Neuronal stem cell (in vitro differentiated cells): ENCODE data around the gene KIF25.

Source experiments
- DNase-seq: peaks from one replicate; pipeline ENCODE4 v3.0.0-alpha.2; 2013; ENCODE audit warnings: low spot score
- H2AFZ ChIP-seq: one replicate; pipeline ENCODE4 v1.6.1; 2013; ENCODE audit warnings: mild to moderate bottlenecking, low read length, inconsistent platforms
- H2AK5ac ChIP-seq: 2 replicates; pipeline ENCODE4 v1.6.1; 2013; ENCODE audit warnings: low read depth, mild to moderate bottlenecking, inconsistent platforms, low read length, moderate library complexity, mixed read lengths
- H2BK120ac ChIP-seq: 2 replicates; pipeline ENCODE4 v1.6.1; 2013; ENCODE audit warnings: low read depth, mild to moderate bottlenecking, inconsistent platforms, low read length, moderate library complexity, mixed read lengths
- H2BK12ac ChIP-seq: one replicate; pipeline ENCODE4 v1.6.1; 2013; ENCODE audit warnings: low read length, inconsistent platforms
- H2BK15ac ChIP-seq: 2 replicates; pipeline ENCODE4 v1.6.1; 2013; ENCODE audit warnings: mild to moderate bottlenecking, low read length, inconsistent platforms, mixed read lengths
- H2BK5ac ChIP-seq: one replicate; pipeline ENCODE4 v1.6.1; 2013; ENCODE audit warnings: inconsistent platforms, mild to moderate bottlenecking, low read length, moderate library complexity
- H3K14ac ChIP-seq: one replicate; pipeline ENCODE4 v1.6.1; 2013; ENCODE audit warnings: low read length, inconsistent platforms
- H3K18ac ChIP-seq: 2 replicates; pipeline ENCODE4 v1.6.1; 2013; ENCODE audit warnings: low read length, inconsistent platforms
- H3K23ac ChIP-seq: 2 replicates; pipeline ENCODE4 v1.6.1; 2013; ENCODE audit warnings: low read depth, mild to moderate bottlenecking, mixed read lengths, low read length, inconsistent platforms; ENCODE audit not compliant: poor library complexity
- H3K27ac ChIP-seq: replicated peaks from 3 replicates; pipeline ENCODE4 v1.5.1; 2013; ENCODE audit warnings: low read length, inconsistent platforms
- H3K27me3 ChIP-seq, 3 experiments: 2 replicates each; pipeline ENCODE4 v1.6.1; 2013; ENCODE audit warnings: low read length in 3 of 3, mild to moderate bottlenecking in 2 of 3, inconsistent platforms in 1 of 3, low read depth in 1 of 3, mixed read lengths in 1 of 3, moderate library complexity in 1 of 3; ENCODE audit not compliant: control insufficient read depth in 3 of 3, insufficient read depth in 3 of 3
- H3K36me3 ChIP-seq, 2 donors: replicated peaks in 1 of 2; 2 replicates each; pipeline ENCODE4 v1.6.1; 2013; ENCODE audit warnings: low read length in 2 of 2; ENCODE audit not compliant: control insufficient read depth in 2 of 2, insufficient read depth in 2 of 2
- H3K4ac ChIP-seq: 2 replicates; pipeline ENCODE4 v1.6.1; 2013; ENCODE audit warnings: inconsistent platforms, mild to moderate bottlenecking, low read length, moderate library complexity
- H3K4me1 ChIP-seq, 2 donors: 1 replicate in 1 of 2; 2 replicates in 1 of 2; pipeline ENCODE4 v1.6.1; 2013; ENCODE audit warnings: low read length in 2 of 2, low read depth in 1 of 2; ENCODE audit not compliant: control insufficient read depth in 2 of 2, insufficient read depth in 1 of 2
- H3K4me2 ChIP-seq: one replicate; pipeline ENCODE4 v1.6.1; 2013; ENCODE audit warnings: mild to moderate bottlenecking, low read length, inconsistent platforms; ENCODE audit not compliant: insufficient read depth, poor library complexity, severe bottlenecking
- H3K4me3 ChIP-seq, 2 donors: 2 replicates each; pipeline ENCODE4 v1.5.1; 2013; ENCODE audit warnings: low read length in 2 of 2, mild to moderate bottlenecking in 2 of 2, inconsistent platforms in 1 of 2, moderate library complexity in 1 of 2
- H3K79me1 ChIP-seq: one replicate; pipeline ENCODE4 v1.6.1; 2013; ENCODE audit warnings: low read depth, mild to moderate bottlenecking, inconsistent platforms, low read length, moderate library complexity
- H3K9ac ChIP-seq: one replicate; pipeline ENCODE4 v1.6.1; 2013; ENCODE audit warnings: mild to moderate bottlenecking, low read depth, low read length, inconsistent platforms; ENCODE audit not compliant: poor library complexity
- H3K9me3 ChIP-seq, 2 donors: replicated peaks in 1 of 2; 2 replicates each; pipeline versions ENCODE3 to v1.6.1; 2013; ENCODE audit warnings: low read length in 2 of 2, mild to moderate bottlenecking in 2 of 2, inconsistent platforms in 1 of 2, low read depth in 1 of 2, mixed read lengths in 1 of 2, moderate library complexity in 1 of 2; ENCODE audit not compliant: control insufficient read depth in 2 of 2, insufficient read depth in 1 of 2
- H4K8ac ChIP-seq: one replicate; pipeline ENCODE4 v1.6.1; 2013; ENCODE audit warnings: low read depth, mild to moderate bottlenecking, inconsistent platforms, low read length, moderate library complexity
- H4K91ac ChIP-seq: one replicate; pipeline ENCODE4 v1.6.1; 2013; ENCODE audit warnings: low read length, low read depth, mild to moderate bottlenecking, inconsistent platforms; ENCODE audit not compliant: poor library complexity
- WGBS, 2 donors: extraction: QIAGEN DNeasy Blood & Tissue Kit; methylation state at CpG; one replicate each; pipeline ENCODE4 v1.1.7; 2013; ENCODE audit warnings: missing lambda C conversion rate in 2 of 2, mixed read lengths in 1 of 2; ENCODE audit not compliant: insufficient read length in 2 of 2, insufficient replicate concordance in 1 of 2; ENCODE audit errors: extremely low coverage in 2 of 2; 5-methylcytosine and 5-hydroxymethylcytosine counted together

Gene KIF25

DNA sequence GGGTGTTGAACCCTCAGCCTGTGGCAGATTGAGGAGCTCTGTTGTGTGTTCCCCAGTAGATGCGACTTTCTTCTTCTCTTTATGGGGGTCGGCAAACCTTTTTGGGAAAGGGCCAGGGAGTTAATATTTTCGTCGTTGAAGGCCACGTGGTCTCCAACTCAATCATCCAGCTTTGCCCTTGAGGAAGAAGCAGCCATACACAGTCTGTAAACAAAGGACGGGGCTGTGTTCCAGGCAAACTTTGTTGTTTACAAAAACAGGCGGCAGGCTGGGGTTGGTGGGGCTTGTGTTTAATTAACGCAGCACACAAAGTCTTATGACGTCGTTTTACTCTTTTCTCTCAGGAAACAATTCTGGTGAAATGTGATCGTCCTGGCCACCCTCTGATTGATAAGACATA, 20.2 kb downstream of the KIF25 start:
- H3K4me1 ChIP-seq, result peaks cover 0 to 2% of the 10 kb centered on the region in 2 donors
- no CpG with 5 or more reads among the region's 11 CpGs for WGBS, 2 donors
- H3K36me3 ChIP-seq, result no peaks in the 10 kb centered on the region
- no peak overlapping the region for H2BK5ac ChIP-seq
- H3K4me3 ChIP-seq, result no peak overlapping the region
- H3K4me2 ChIP-seq, result no peak overlapping the region
- H3K27me3 ChIP-seq, result no peaks in the 10 kb centered on the region
- no peaks in the 10 kb centered on the region for H3K79me1 ChIP-seq
- DNase-seq, result no peak
- H2AFZ ChIP-seq, result no peak overlapping the region
- H3K9ac ChIP-seq, result no peak overlapping the region
- H3K14ac ChIP-seq, result no peak overlapping the region
- H2BK120ac ChIP-seq, result no peak overlapping the region
- no peak overlapping the region for H2BK12ac ChIP-seq
- H2BK15ac ChIP-seq, result no peak overlapping the region
- no peak overlapping the region for H3K4ac ChIP-seq
- H3K18ac ChIP-seq, result no peak overlapping the region
- no peak overlapping the region for H3K27ac ChIP-seq
- no peak overlapping the region for H3K23ac ChIP-seq
- H4K91ac ChIP-seq, result no peak overlapping the region
- H4K8ac ChIP-seq, result no peak overlapping the region
- peaks cover 0 to 9% of the 10 kb centered on the region in 2 donors for H3K9me3 ChIP-seq
- no peak overlapping the region for H2AK5ac ChIP-seq

DNA sequence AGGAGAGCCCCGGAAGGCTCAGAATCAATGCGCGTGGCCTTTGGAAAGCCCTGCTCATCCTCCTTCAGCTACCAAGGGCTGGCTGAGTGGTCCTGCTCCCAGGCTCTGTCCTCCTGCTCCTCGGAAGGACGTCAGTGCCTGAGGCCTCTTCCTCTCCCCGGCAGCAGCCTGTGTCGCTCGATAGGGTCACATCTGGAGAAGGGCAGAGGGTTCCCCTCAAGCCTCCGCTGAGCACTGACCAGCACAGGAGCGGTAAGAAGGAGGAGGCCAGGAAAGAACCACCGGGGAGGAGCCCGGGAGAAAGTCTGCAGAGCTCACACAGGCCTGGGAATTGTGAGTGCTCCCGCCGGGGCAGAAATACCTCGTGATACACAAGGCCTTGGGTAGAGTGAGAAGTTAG, 21.2 kb downstream of the KIF25 start:
- peaks cover 0 to 5% of the 10 kb centered on the region in 2 donors for H3K9me3 ChIP-seq
- H2BK12ac ChIP-seq, result no peak overlapping the region
- H4K91ac ChIP-seq, result no peak overlapping the region
- no peak overlapping the region for H2BK5ac ChIP-seq
- no peak overlapping the region for H3K27ac ChIP-seq
- no peaks in the 10 kb centered on the region for H3K27me3 ChIP-seq
- H3K4me1 ChIP-seq, result peaks cover 0 to 2% of the 10 kb centered on the region in 2 donors
- H3K9ac ChIP-seq, result no peak overlapping the region
- H2BK15ac ChIP-seq, result no peak overlapping the region
- no peak for DNase-seq
- no peak overlapping the region for H2BK120ac ChIP-seq
- no peak overlapping the region for H2AFZ ChIP-seq
- no peak overlapping the region for H3K14ac ChIP-seq
- no CpG with 5 or more reads among the region's 15 CpGs for WGBS, 2 donors
- H3K4ac ChIP-seq, result no peak overlapping the region
- no peak overlapping the region for H3K4me3 ChIP-seq
- H2AK5ac ChIP-seq, result no peak overlapping the region
- H3K79me1 ChIP-seq, result no peaks in the 10 kb centered on the region
- no peak overlapping the region for H3K18ac ChIP-seq
- H3K23ac ChIP-seq, result no peak overlapping the region
- no peak overlapping the region for H3K4me2 ChIP-seq
- no peaks in the 10 kb centered on the region for H3K36me3 ChIP-seq
- H4K8ac ChIP-seq, result no peak overlapping the region

DNA sequence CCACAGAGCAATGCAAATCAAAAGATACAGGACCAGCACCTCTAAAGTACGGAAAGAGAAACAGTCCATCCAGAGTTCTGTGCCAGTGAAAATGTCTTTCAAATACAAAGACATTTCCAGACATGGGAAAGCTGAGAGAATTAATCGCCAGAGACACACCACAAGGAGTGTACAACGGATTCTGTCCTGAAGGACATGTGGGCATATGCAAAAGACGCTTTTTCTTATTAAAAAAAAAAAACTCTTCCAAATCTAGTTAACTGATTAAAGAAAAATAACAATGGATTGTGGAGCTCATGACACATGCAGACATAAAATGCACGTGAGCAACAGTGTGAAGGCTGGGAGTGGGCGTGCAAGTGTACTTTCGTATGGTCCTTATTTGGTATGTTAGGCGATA, 22.8 kb downstream of the KIF25 start:
- H2AFZ ChIP-seq, result no peak overlapping the region
- no peaks in the 10 kb centered on the region for H3K27me3 ChIP-seq
- no peak overlapping the region for H3K9ac ChIP-seq
- no peak overlapping the region for H3K4ac ChIP-seq
- H3K27ac ChIP-seq, result no peak overlapping the region
- no peak overlapping the region for H2BK120ac ChIP-seq
- H3K4me3 ChIP-seq, result no peak overlapping the region
- H3K14ac ChIP-seq, result no peak overlapping the region
- no peak overlapping the region for H2AK5ac ChIP-seq
- H4K91ac ChIP-seq, result no peak overlapping the region
- peaks cover 0 to 5% of the 10 kb centered on the region in 2 donors for H3K4me1 ChIP-seq
- no peak overlapping the region for H2BK15ac ChIP-seq
- H3K23ac ChIP-seq, result no peak overlapping the region
- H3K4me2 ChIP-seq, result no peak overlapping the region
- H3K9me3 ChIP-seq, result peaks cover 0 to 5% of the 10 kb centered on the region in 2 donors
- H4K8ac ChIP-seq, result no peak overlapping the region
- no peaks in the 10 kb centered on the region for H3K36me3 ChIP-seq
- H2BK12ac ChIP-seq, result no peak overlapping the region
- no peak overlapping the region for H3K18ac ChIP-seq
- WGBS, 2 donors, result no CpG with 5 or more reads among the region's 8 CpGs
- DNase-seq, result no peak
- H3K79me1 ChIP-seq, result no peaks in the 10 kb centered on the region
- no peak overlapping the region for H2BK5ac ChIP-seq

DNA sequence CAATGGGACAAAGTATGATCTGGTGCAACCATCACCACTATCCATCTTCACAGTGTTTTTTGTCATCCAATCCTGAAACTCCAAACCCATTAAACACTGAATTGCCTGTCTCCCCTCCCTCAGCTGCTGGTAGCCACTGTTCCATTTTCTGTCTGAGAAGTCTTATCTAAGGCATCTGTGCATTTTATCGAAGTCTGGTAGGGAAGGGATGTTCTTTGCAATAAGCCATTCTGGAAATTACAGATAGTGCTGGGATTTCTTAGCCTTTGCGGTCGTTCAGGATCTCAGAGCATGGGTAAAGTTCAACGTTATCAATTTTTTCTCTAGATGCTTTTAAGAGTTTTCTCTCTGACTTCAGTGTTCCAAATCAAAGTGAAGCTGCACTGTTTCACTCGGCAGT, 24.1 kb downstream of the KIF25 start:
- Histone ChIP-seq H3K4me2 (no peak overlapping the region), H2AK5ac (no peak overlapping the region), H2BK5ac (no peak overlapping the region), H3K9ac (no peak overlapping the region), H3K23ac (no peak overlapping the region), H3K14ac (no peak overlapping the region), H3K18ac (no peak overlapping the region), H2AFZ (no peak overlapping the region), H3K79me1 (no peaks in the 10 kb centered on the region), H3K4me1 (peaks cover 0 to 4% of the 10 kb centered on the region in 2 donors), H3K4ac (no peak overlapping the region), H4K8ac (no peak overlapping the region), H2BK12ac (no peak overlapping the region), H2BK15ac (no peak overlapping the region), H3K4me3 (no peak overlapping the region), H3K27me3 (no peaks in the 10 kb centered on the region), H3K27ac (no peak overlapping the region), H3K36me3 (no peaks in the 10 kb centered on the region), H2BK120ac (no peak overlapping the region), H3K9me3 (peaks cover 0 to 2% of the 10 kb centered on the region in 2 donors), H4K91ac (no peak overlapping the region)
- no peak for DNase-seq
- no CpG with 5 or more reads among the region's 5 CpGs for WGBS, 2 donors
